MCF 10A (cell line): ENCODE results near the gene TTC7B. TPM values are rescaled to one million over a fixed set of nuclear protein-coding genes. Genes with fewer than 3 reads are reported as not detected.

Experiments
- BruUV-seq: library from RNA; stranded (reverse); fragments of 400-500 nt; replicated peaks from 2 replicates; lab custom pipeline; 2021; lab: Mats Ljungman, UMichigan
- CTCF ChIA-PET: fragments of 300-600 bp; sonication (Branson Sonifier 250); formaldehyde crosslinking; extraction: SDS; loops from one replicate; lab custom pipeline; 2021; ENCODE audit warnings: antibody characterized with exemption, inconsistent platforms; lab: Yijun Ruan, JAX
- POLR2A ChIA-PET: fragments of 300-600, 350-650 bp; sonication (Branson Sonifier 250); formaldehyde crosslinking; extraction: SDS; loops from one replicate; lab custom pipeline; 2020; ENCODE audit warnings: antibody characterized with exemption, inconsistent platforms; lab: Yijun Ruan, JAX
- DNase-seq: peaks from one replicate; pipeline ENCODE4 v3.0.0-alpha.2; 2018; ENCODE audit not compliant: unreplicated experiment
- H3K27ac Mint-ChIP-seq: one replicate; pipeline ENCODE4 v1.8.0; 2022; ENCODE audit warnings: mild to moderate bottlenecking, low read depth, mixed read lengths; ENCODE audit not compliant: unreplicated experiment
- H3K27me3 Mint-ChIP-seq: one replicate; pipeline ENCODE4 v1.8.0; 2022; ENCODE audit warnings: mixed read lengths; ENCODE audit not compliant: insufficient read depth, unreplicated experiment
- H3K36me3 Mint-ChIP-seq: one replicate; pipeline ENCODE4 v1.8.0; 2022; ENCODE audit warnings: mild to moderate bottlenecking, moderate library complexity, mixed read lengths; ENCODE audit not compliant: insufficient read depth, unreplicated experiment
- H3K4me1 Mint-ChIP-seq: one replicate; pipeline ENCODE4 v1.8.0; 2022; ENCODE audit warnings: mixed read lengths; ENCODE audit not compliant: insufficient read depth, unreplicated experiment
- H3K4me3 Mint-ChIP-seq: one replicate; pipeline ENCODE4 v1.8.0; 2022; ENCODE audit warnings: mild to moderate bottlenecking, moderate library complexity, mixed read lengths; ENCODE audit not compliant: unreplicated experiment
- H3K9me3 Mint-ChIP-seq: one replicate; pipeline ENCODE4 v1.8.0; 2022; ENCODE audit warnings: mixed read lengths; ENCODE audit not compliant: unreplicated experiment
- CTCF ChIP-seq: fragments of 200-600 bp; IDR thresholded peaks from one replicate; pipeline ENCODE4 v1.8.0; 2022; ENCODE audit warnings: antibody characterized with exemption, mild to moderate bottlenecking; ENCODE audit not compliant: unreplicated experiment
- intact Hi-C: fragments of 100-400 bp; cut with micrococcal nuclease; formaldehyde crosslinking; loops from 2 replicates; pipeline ENCODE4 v1.14.1; 2022
- total RNA-seq: library from RNA; stranded (reverse); gene quantifications from 2 replicates; pipeline ENCODE4 v1.2.3, GENCODE V29; 2022

TTC7B gene
- total RNA-seq, 1 experiment from 2014 or later = 31.1 TPM

DNA sequence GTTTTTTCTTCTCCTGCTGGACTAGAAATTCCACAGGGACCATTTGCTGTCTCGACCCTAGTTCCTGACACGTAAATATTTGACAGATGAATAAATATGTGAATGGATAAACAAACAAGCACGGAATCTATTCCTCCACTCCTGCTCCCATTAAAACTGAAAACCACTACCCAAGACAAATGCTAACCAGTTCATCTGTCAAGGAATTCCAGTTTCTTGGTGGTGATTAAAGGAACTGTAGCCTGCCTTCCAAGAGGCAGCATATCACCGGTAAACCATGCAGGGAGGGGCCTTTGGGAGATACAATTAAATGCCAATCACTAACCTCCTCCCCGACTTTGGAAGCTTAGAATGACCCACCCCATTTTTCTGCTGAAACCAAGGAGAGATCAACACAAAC is 95.4 kb downstream of the TTC7B start:
- intact Hi-C loops = no loop called here
- Mint-ChIP-seq H3K9me3 (no peaks in the 10 kb centered on the region), H3K4me3 (no peak overlapping the region), H3K27ac (no peak overlapping the region), H3K36me3 (peaks cover 4% of the 10 kb centered on the region), H3K27me3 (no peaks in the 10 kb centered on the region), H3K4me1 (no peaks in the 10 kb centered on the region)
- ChIA-PET CTCF (interaction anchor here (1.1 kb wide), 1 partner anchor 38 kb away, joined by 4 read pairs; no protein-coding TSS in a partner anchor), POLR2A (no interaction called here)
- no TSS peak for BruUV-seq
- DNase-seq = no peak
- no peak for TF ChIP-seq CTCF

GRCh38 chr14:90720336-90720735 is 95.9 kb downstream of the TTC7B start:
- ChIA-PET POLR2A (no interaction called here), CTCF (interaction anchor here (1.0 kb wide), 1 partner anchor 23 kb away, joined by 4 read pairs; no protein-coding TSS in a partner anchor)
- H3K27me3 Mint-ChIP-seq = no peaks in the 10 kb centered on the region
- peaks cover 4% of the 10 kb centered on the region for H3K36me3 Mint-ChIP-seq
- no peak overlapping the region for H3K4me3 Mint-ChIP-seq
- H3K27ac Mint-ChIP-seq = no peak overlapping the region
- no TSS peak for BruUV-seq
- no peak for DNase-seq
- no peak for TF ChIP-seq CTCF
- no peaks in the 10 kb centered on the region for H3K4me1 Mint-ChIP-seq
- H3K9me3 Mint-ChIP-seq = no peaks in the 10 kb centered on the region
- intact Hi-C loops = no loop called here

GRCh38 chr14:90717916-90718315 is 98.3 kb downstream of the TTC7B start:
- no peaks in the 10 kb centered on the region for H3K4me1 Mint-ChIP-seq
- CTCF ChIA-PET = interaction anchor here (1.2 kb wide), 2 partner anchors 13 to 27 kb away, joined by 3 to 4 read pairs; no protein-coding TSS in a partner anchor

GRCh38 chr14:90715993-90716392 is 100.2 kb downstream of the TTC7B start:
- no peaks in the 10 kb centered on the region for H3K4me1 Mint-ChIP-seq
- peaks cover 4% of the 10 kb centered on the region for H3K36me3 Mint-ChIP-seq
- intact Hi-C loops = no loop called here
- no TSS peak for BruUV-seq
- TF ChIP-seq CTCF = no peak
- no peak overlapping the region for H3K27ac Mint-ChIP-seq
- no peak overlapping the region for H3K4me3 Mint-ChIP-seq
- no peaks in the 10 kb centered on the region for H3K9me3 Mint-ChIP-seq
- H3K27me3 Mint-ChIP-seq = no peaks in the 10 kb centered on the region
- no peak for DNase-seq
- ChIA-PET POLR2A (interaction anchor here (0.8 kb wide), 1 partner anchor 42 kb away, joined by 3 read pairs; no protein-coding TSS in a partner anchor), CTCF (no interaction called here)

More at GRCh38 chr14:90717916-90718315, 98.3 kb downstream of the TTC7B start:
- Mint-ChIP-seq H3K27me3 (no peaks in the 10 kb centered on the region), H3K36me3 (peaks cover 4% of the 10 kb centered on the region), H3K9me3 (no peaks in the 10 kb centered on the region), H3K4me3 (no peak overlapping the region), H3K27ac (no peak overlapping the region)
- intact Hi-C loops = no loop called here
- no peak for DNase-seq
- no peak for TF ChIP-seq CTCF
- POLR2A ChIA-PET = no interaction called here
- BruUV-seq = no TSS peak
